H1 (cell line): ENCODE data around the gene ZBP1. TPM values are rescaled to one million over a fixed set of nuclear protein-coding genes. Genes with fewer than 3 reads are reported as not detected.

Experiments used
- CTCF ChIA-PET: fragments of 300-600 bp; sonication (Branson Sonifier 250); formaldehyde crosslinking; loops from one replicate; lab custom pipeline; 2021; ENCODE audit not compliant: partially characterized antibody; lab: Charles Lee
- POLR2A ChIA-PET: fragments of 300-600 bp; sonication (Branson Sonifier 250); formaldehyde crosslinking; loops from one replicate; lab custom pipeline; 2021; ENCODE audit warnings: inconsistent platforms; ENCODE audit not compliant: partially characterized antibody; lab: Charles Lee
- DNase-seq, 2 experiments: peaks; one replicate each; pipeline versions ENCODE4 v3.0.0 to v3.0.0-alpha.2; 2010 to 2022; ENCODE audit warnings: low spot score in 2 of 2, low read depth in 1 of 2, mixed read lengths in 1 of 2
- FAIRE-seq: peaks from 2 replicates; lab custom pipeline; 2011; peaks lifted over from hg19 to GRCh38; lab: Jason Lieb, UNC
- H2AFZ ChIP-seq: 2 replicates; pipeline ENCODE4 v1.8.1; 2012; ENCODE audit warnings: low read length, inconsistent platforms
- H2AK5ac ChIP-seq: 2 replicates; pipeline ENCODE4 v1.6.1; 2013; ENCODE audit warnings: low read depth, low read length
- H2BK120ac ChIP-seq: replicated peaks from 2 replicates; pipeline ENCODE3; 2013; ENCODE audit warnings: low read depth, low read length, inconsistent platforms
- H2BK12ac ChIP-seq: 2 replicates; pipeline ENCODE4 v1.6.1; 2013; ENCODE audit warnings: low read depth, low read length
- H2BK15ac ChIP-seq: 2 replicates; pipeline ENCODE4 v1.6.1; 2013; ENCODE audit warnings: low read length
- H2BK20ac ChIP-seq: 2 replicates; pipeline ENCODE4 v1.6.1; 2013; ENCODE audit warnings: low read length
- H2BK5ac ChIP-seq: 2 replicates; pipeline ENCODE4 v1.6.1; 2013; ENCODE audit warnings: low read depth, low read length
- H3K14ac ChIP-seq: 2 replicates; pipeline ENCODE4 v1.6.1; 2013; ENCODE audit warnings: inconsistent platforms; ENCODE audit not compliant: insufficient read length
- H3K18ac ChIP-seq: 2 replicates; pipeline ENCODE4 v1.6.1; 2013; ENCODE audit warnings: low read length; ENCODE audit errors: extremely low read depth
- H3K23ac ChIP-seq: 2 replicates; pipeline ENCODE4 v1.6.1; 2013; ENCODE audit warnings: inconsistent platforms; ENCODE audit not compliant: insufficient read length
- H3K23me2 ChIP-seq: 2 replicates; pipeline ENCODE4 v1.6.1; 2013; ENCODE audit warnings: low read depth, low read length
- H3K27ac ChIP-seq: 2 replicates; pipeline ENCODE4 v1.6.1; 2011; ENCODE audit warnings: low read depth, low read length, inconsistent platforms
- H3K27me3 ChIP-seq, 4 experiments: replicated peaks in 1 of 4; 1 replicate in 1 of 4; 2 replicates in 3 of 4; pipeline versions ENCODE4 v1.6.1 to v1.8.1; 2011 to 2013; ENCODE audit warnings: low read length in 3 of 4, mild to moderate bottlenecking in 3 of 4, inconsistent platforms in 2 of 4, mixed read lengths in 2 of 4, moderate library complexity in 1 of 4; ENCODE audit not compliant: control insufficient read depth in 3 of 4, insufficient read depth in 3 of 4; ENCODE audit errors: extremely low read depth in 1 of 4
- H3K36me3 ChIP-seq, 4 experiments: 2 replicates each; pipeline versions ENCODE4 v1.6.1 to v1.8.1; 2011 to 2013; ENCODE audit warnings: mild to moderate bottlenecking in 4 of 4, low read length in 3 of 4, moderate library complexity in 2 of 4, control low read depth in 1 of 4, inconsistent platforms in 1 of 4; ENCODE audit not compliant: insufficient read depth in 4 of 4, control insufficient read depth in 2 of 4
- H3K4ac ChIP-seq: replicated peaks from 2 replicates; pipeline ENCODE3; 2013; ENCODE audit warnings: low read length, low read depth, mixed read lengths, inconsistent platforms; ENCODE audit not compliant: insufficient read length
- H3K4me1 ChIP-seq, 4 experiments: replicated peaks in 1 of 4; 1 replicate in 1 of 4; 2 replicates in 3 of 4; pipeline versions ENCODE4 v1.6.1 to v1.8.1; 2011 to 2013; ENCODE audit warnings: low read length in 3 of 4, inconsistent platforms in 2 of 4, mixed read lengths in 1 of 4; ENCODE audit not compliant: insufficient read depth in 4 of 4, control insufficient read depth in 3 of 4
- H3K4me2 ChIP-seq, 2 experiments: 2 replicates each; pipeline versions ENCODE4 v1.6.1 to v1.8.1; 2011 to 2013; ENCODE audit warnings: low read depth in 2 of 2, low read length in 2 of 2, control low read depth in 1 of 2, inconsistent platforms in 1 of 2, mild to moderate bottlenecking in 1 of 2; ENCODE audit not compliant: insufficient read depth in 1 of 2
- H3K4me3 ChIP-seq, 4 experiments: fragments of 200-600, 300-600 bp in 1 of 4; sonication (generic), shearing (Covaris generic), sonication (Bioruptor Twin) in 1 of 4; 2 replicates each; pipeline versions ENCODE4 v1.5.1 to v1.8.1; 2011 to 2016; ENCODE audit warnings: low read length in 4 of 4, low read depth in 3 of 4, control low read depth in 2 of 4, inconsistent platforms in 2 of 4, mild to moderate bottlenecking in 2 of 4, mixed read lengths in 1 of 4, moderate library complexity in 1 of 4; ENCODE audit not compliant: insufficient read depth in 2 of 4; ENCODE audit errors: extremely low read depth in 1 of 4
- H3K56ac ChIP-seq: replicated peaks from 2 replicates; pipeline ENCODE3; 2013; ENCODE audit warnings: low read depth, mild to moderate bottlenecking, mixed read lengths, low read length, inconsistent platforms; ENCODE audit not compliant: insufficient read length
- H3K79me1 ChIP-seq: 2 replicates; pipeline ENCODE4 v1.6.1; 2013; ENCODE audit warnings: low read depth, low read length, control low read depth
- H3K79me2 ChIP-seq, 2 experiments: 2 replicates each; pipeline versions ENCODE4 v1.6.1 to v1.8.1; 2012 to 2013; ENCODE audit warnings: low read length in 2 of 2, mild to moderate bottlenecking in 2 of 2, inconsistent platforms in 1 of 2; ENCODE audit not compliant: insufficient read depth in 2 of 2, control insufficient read depth in 1 of 2
- H3K9ac ChIP-seq, 4 experiments: replicated peaks in 1 of 4; 1 replicate in 1 of 4; 2 replicates in 3 of 4; pipeline versions ENCODE4 v1.6.1 to v1.8.1; 2011 to 2013; ENCODE audit warnings: low read depth in 3 of 4, low read length in 3 of 4, control low read depth in 2 of 4, mild to moderate bottlenecking in 2 of 4, moderate library complexity in 2 of 4, inconsistent platforms in 1 of 4; ENCODE audit errors: extremely low read depth in 1 of 4
- H3K9me3 ChIP-seq, 2 experiments: 2 replicates each; pipeline versions ENCODE4 v1.6.1 to v1.8.1; 2012 to 2013; ENCODE audit warnings: mild to moderate bottlenecking in 2 of 2, moderate library complexity in 2 of 2, control low read depth in 1 of 2, inconsistent platforms in 1 of 2, low read depth in 1 of 2, low read length in 1 of 2, mixed read lengths in 1 of 2; ENCODE audit not compliant: insufficient read depth in 2 of 2
- H4K20me1 ChIP-seq, 2 experiments: replicated peaks in 1 of 2; 2 replicates each; pipeline versions ENCODE3 to v1.8.1; 2011 to 2013; ENCODE audit warnings: inconsistent platforms in 2 of 2, low read length in 2 of 2, mild to moderate bottlenecking in 1 of 2; ENCODE audit not compliant: insufficient read depth in 2 of 2, control insufficient read depth in 1 of 2
- H4K5ac ChIP-seq: 2 replicates; pipeline ENCODE4 v1.6.1; 2013; ENCODE audit warnings: low read length, low read depth, mixed read lengths, inconsistent platforms; ENCODE audit not compliant: insufficient read length
- H4K8ac ChIP-seq: 2 replicates; pipeline ENCODE4 v1.8.0; 2013; ENCODE audit warnings: mild to moderate bottlenecking, moderate library complexity, low read length, inconsistent platforms; ENCODE audit not compliant: insufficient read depth; ENCODE audit errors: extremely low read depth
- H4K91ac ChIP-seq: replicated peaks from 2 replicates; pipeline ENCODE3; 2013; ENCODE audit warnings: low read length, mixed read lengths, inconsistent platforms; ENCODE audit not compliant: insufficient read length
- CREB1 ChIP-seq: IDR thresholded peaks from 2 replicates; pipeline ENCODE4 v1.6.1; 2012; ENCODE audit warnings: inconsistent platforms
- CTCF ChIP-seq, 3 experiments: IDR thresholded peaks; 1 replicate in 2 of 3; 2 replicates in 1 of 3; pipeline versions ENCODE4 v1.5.1 to v1.6.1; 2011; ENCODE audit warnings: low read length in 3 of 3, mild to moderate bottlenecking in 3 of 3, inconsistent platforms in 2 of 3, low read depth in 1 of 3, moderate library complexity in 1 of 3; ENCODE audit not compliant: insufficient read depth in 1 of 3; ENCODE audit errors: control extremely low read depth in 1 of 3
- FOSL1 ChIP-seq: IDR thresholded peaks from 2 replicates; pipeline ENCODE4 v1.6.1; 2011; ENCODE audit warnings: mild to moderate bottlenecking, low read depth, low read length, moderate library complexity; ENCODE audit not compliant: insufficient read depth
- JUN ChIP-seq: IDR thresholded peaks from 2 replicates; pipeline ENCODE4 v1.6.1; 2011; ENCODE audit warnings: low read depth, mild to moderate bottlenecking, improper control_type of control experiment, low read length
- POLR2AphosphoS5 ChIP-seq: IDR thresholded peaks from 2 replicates; pipeline ENCODE4 v1.6.1; 2011; ENCODE audit warnings: low read depth, low read length
- RFX5 ChIP-seq: IDR thresholded peaks from 2 replicates; pipeline ENCODE4 v1.6.1; 2011; ENCODE audit warnings: low read depth, low read length, improper control_type of control experiment, borderline replicate concordance
- SUZ12 ChIP-seq: fragments of 200-600 bp; sonication (generic); IDR thresholded peaks from 2 replicates; pipeline ENCODE4 v1.6.1; 2012; ENCODE audit warnings: mild to moderate bottlenecking, inconsistent platforms, low read length, moderate library complexity, mixed read lengths
- TCF12 ChIP-seq: IDR thresholded peaks from 2 replicates; pipeline ENCODE4 v1.6.1; 2011; ENCODE audit warnings: low read depth, mild to moderate bottlenecking, low read length
- YY1 ChIP-seq: IDR thresholded peaks from 2 replicates; pipeline ENCODE4 v1.6.1; 2011; ENCODE audit warnings: low read depth, mild to moderate bottlenecking, low read length
- WGBS, 2 experiments: shearing (Covaris generic) in 1 of 2; methylation state at CpG; one replicate each; pipeline versions ENCODE4 v1.1.6 to v1.1.7; 2013 to 2015; ENCODE audit warnings: low lambda C conversion rate in 2 of 2, mixed read lengths in 2 of 2, inconsistent platforms in 1 of 2, low coverage in 1 of 2, missing lambda C conversion rate in 1 of 2; ENCODE audit not compliant: insufficient replicate concordance in 2 of 2, insufficient coverage in 1 of 2, insufficient read length in 1 of 2; ENCODE audit errors: extremely low coverage in 1 of 2, missing lambda C conversion rate in 1 of 2; 5-methylcytosine and 5-hydroxymethylcytosine counted together
- polyA plus RNA-seq, 7 experiments: library from polyadenylated mRNA; depleted of rRNA in 3 of 7; stranded (reverse) in 5 of 7; unstranded in 2 of 7; fragments of >200 nt in 5 of 7; fragments of 200-250 nt in 2 of 7; gene quantifications; 1 replicate in 5 of 7; 2 replicates in 1 of 7; 4 replicates in 1 of 7; pipeline versions ENCODE4 v1.2.1 to v1.2.3, GENCODE V29; 2011 to 2013; ENCODE audit warnings: missing spikeins in 2 of 7, mixed read lengths in 2 of 7
- total RNA-seq: library from RNA; stranded (reverse); fragmentation: NEBNext Ultra II Directional; extraction: Animal tissue kit (Norgen Biotek cat#: 25700); gene quantifications from 2 replicates; pipeline ENCODE4 v1.2.1, GENCODE V29; 2021

Gene ZBP1
- total and polyA plus RNA-seq, 2 of the 8 experiments (the other 6 are each of a cell fraction or from before 2014, with no cell fraction given) = not detected

GRCh38 chr20:57638895-57639236 is 18.6 kb upstream of the ZBP1 start:
- 83% methylated on average over 5 of the region's 5 CpGs; no CpG with 5 or more reads in 1 of the 2 experiments for WGBS, 2 experiments
- H3K56ac ChIP-seq = no peak overlapping the region
- H3K79me2 ChIP-seq = no peaks in the 10 kb centered on the region
- H2BK5ac ChIP-seq = no peak overlapping the region
- no peak overlapping the region for H2BK12ac ChIP-seq
- no peaks in the 10 kb centered on the region for H3K23me2 ChIP-seq
- no peaks in the 10 kb centered on the region for H3K79me1 ChIP-seq
- POLR2A ChIA-PET = no interaction called here
- no peak overlapping the region for H3K4me2 ChIP-seq
- TF ChIP-seq RFX5 = no peak
- no peak for TF ChIP-seq POLR2AphosphoS5
- TF ChIP-seq CREB1 = no peak
- no peak for TF ChIP-seq FOSL1
- TF ChIP-seq SUZ12 = no peak
- TF ChIP-seq CTCF (IDR thresholded peaks at IDR 0.05; ENCODE audit: control extremely low read depth in 1 of 3, insufficient read depth in 1 of 3, low read depth in 1 of 3, low read length in 3 of 3) = no peak
- no peak for TF ChIP-seq YY1
- TF ChIP-seq JUN = no peak
- no peak for TF ChIP-seq TCF12
- H3K4me3 ChIP-seq = no peak overlapping the region
- no peak overlapping the region for H4K8ac ChIP-seq
- no peaks in the 10 kb centered on the region for H3K4me1 ChIP-seq
- H2BK15ac ChIP-seq = no peak overlapping the region
- FAIRE-seq = peak; percentile 57
- no peaks in the 10 kb centered on the region for H3K36me3 ChIP-seq
- H3K4ac ChIP-seq = no peak overlapping the region
- no peak overlapping the region for H2BK20ac ChIP-seq
- H3K27me3 ChIP-seq = no peaks in the 10 kb centered on the region
- H4K5ac ChIP-seq = no peak overlapping the region
- CTCF ChIA-PET = interaction anchor here (0.6 to 1.2 kb wide), 2 partner anchors 10 to 429 kb away, joined by 3 read pairs; no protein-coding TSS in a partner anchor
- H4K20me1 ChIP-seq = no peaks in the 10 kb centered on the region
- no peak overlapping the region for H2AFZ ChIP-seq
- no peak overlapping the region for H3K14ac ChIP-seq
- H3K27ac ChIP-seq = no peak overlapping the region
- no peak overlapping the region for H4K91ac ChIP-seq
- H3K9me3 ChIP-seq = peaks cover 4 to 5% of the 10 kb centered on the region in 2 experiments; a peak in 2 of 4 replicates
- DNase-seq = no peak
- H3K23ac ChIP-seq = no peak overlapping the region
- H3K18ac ChIP-seq = no peak overlapping the region
- H2BK120ac ChIP-seq = no peak overlapping the region
- no peak overlapping the region for H3K9ac ChIP-seq
- H2AK5ac ChIP-seq = no peak overlapping the region
